ENCODE results near the gene PDAP1. TPM values are rescaled to one million over a fixed set of nuclear protein-coding genes. Genes with fewer than 3 reads are reported as not detected.

The PDAP1 gene
- total and polyA plus RNA-seq, 2 donors = 73.6 to 120 TPM

DNA sequence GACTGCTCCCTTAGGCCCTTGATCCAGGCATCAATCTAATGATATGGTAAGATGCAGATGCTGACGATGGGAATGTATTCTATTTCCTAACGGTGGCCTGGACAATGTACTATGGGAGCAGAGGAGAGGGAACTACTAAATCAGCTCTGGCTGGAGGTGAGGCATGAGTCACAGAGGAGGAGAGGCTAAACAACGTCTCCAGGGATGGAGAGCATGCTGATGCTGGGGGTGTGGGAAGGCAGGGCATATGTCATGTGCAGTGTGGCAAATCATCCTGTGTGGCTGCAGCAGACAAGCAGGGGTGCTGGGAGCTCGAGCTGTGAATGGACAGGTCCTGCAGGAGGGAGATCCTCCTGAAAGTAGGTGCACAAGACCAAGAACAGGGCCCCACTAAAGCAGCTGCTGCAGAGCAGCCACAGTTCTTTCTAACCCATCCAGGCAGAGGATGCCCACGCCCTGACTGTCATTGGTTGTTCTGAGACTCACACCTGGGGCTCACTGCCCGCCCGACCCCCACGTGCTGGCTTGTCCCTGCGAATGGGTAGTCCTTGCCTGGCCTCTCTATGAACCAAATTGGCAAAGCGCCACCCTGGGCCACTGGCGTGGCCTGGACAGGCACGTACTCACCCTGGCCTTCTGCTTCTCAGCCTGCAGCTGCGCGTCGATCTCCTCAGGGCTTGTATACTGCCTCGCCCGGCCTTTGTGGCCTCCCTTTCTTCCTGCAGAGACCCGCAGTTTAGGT is 4.0 kb downstream of the PDAP1 start:
- DNase-seq (ENCODE audit: low read depth in 6 of 9, low spot score in 9 of 9) = no peak
- peaks cover 13 to 17% of the 10 kb centered on the region in 2 donors for H3K4me1 ChIP-seq (ENCODE audit: control insufficient read depth in 2 of 2, insufficient read depth in 2 of 2, low read length in 2 of 2)
- peaks cover 49% of the 10 kb centered on the region in 2 donors for H3K36me3 ChIP-seq (ENCODE audit: control insufficient read depth in 2 of 2, insufficient read depth in 2 of 2, low read length in 1 of 2)
- H3K27ac ChIP-seq (ENCODE audit: low read depth in 1 of 2, low read length in 1 of 2) = no peak overlapping the region
- no peak overlapping the region for H3K4me3 ChIP-seq (ENCODE audit: low read length in 2 of 2)
- 97% methylated on average over 18 of the region's 18 CpGs for WGBS
- no peaks in the 10 kb centered on the region for H3K27me3 ChIP-seq (ENCODE audit: control insufficient read depth in 2 of 2, insufficient read depth in 1 of 2, low read length in 1 of 2)
- no peaks in the 10 kb centered on the region for H3K9me3 ChIP-seq (ENCODE audit: control insufficient read depth in 2 of 2, insufficient read depth in 1 of 2, low read length in 1 of 2)

DNA sequence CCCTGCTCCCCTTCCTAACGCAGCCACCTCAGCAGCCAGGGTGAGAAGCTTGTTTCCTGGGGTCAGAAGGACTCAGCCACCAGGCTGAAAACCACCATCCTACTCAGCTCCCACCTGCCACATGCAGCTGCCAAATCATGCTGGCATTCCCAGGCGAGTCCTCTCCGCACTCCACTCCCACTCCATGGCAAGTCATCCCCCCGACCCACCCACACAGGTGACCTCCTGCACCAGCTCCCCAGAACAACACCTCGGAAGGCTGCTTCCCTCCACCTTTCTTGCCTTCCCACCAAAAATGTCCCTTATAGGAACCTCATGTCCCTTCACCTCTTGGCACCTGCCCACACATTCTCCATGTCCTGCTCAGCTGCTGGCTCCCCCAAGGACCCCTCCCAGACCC is 4.6 kb downstream of the PDAP1 start:
- H3K27ac ChIP-seq (ENCODE audit: low read depth in 1 of 2, low read length in 1 of 2) = no peak overlapping the region
- no peaks in the 10 kb centered on the region for H3K9me3 ChIP-seq (ENCODE audit: control insufficient read depth in 2 of 2, insufficient read depth in 1 of 2, low read length in 1 of 2)
- WGBS = 97% methylated on average over 5 of the region's 5 CpGs
- H3K4me3 ChIP-seq (ENCODE audit: low read length in 2 of 2) = no peak overlapping the region
- H3K27me3 ChIP-seq (ENCODE audit: control insufficient read depth in 2 of 2, insufficient read depth in 1 of 2, low read length in 1 of 2) = no peaks in the 10 kb centered on the region
- peaks cover 54 to 56% of the 10 kb centered on the region in 2 donors for H3K36me3 ChIP-seq (ENCODE audit: control insufficient read depth in 2 of 2, insufficient read depth in 2 of 2, low read length in 1 of 2)
- no peak for DNase-seq (ENCODE audit: low read depth in 6 of 9, low spot score in 9 of 9)
- H3K4me1 ChIP-seq (ENCODE audit: control insufficient read depth in 2 of 2, insufficient read depth in 2 of 2, low read length in 2 of 2) = peaks cover 13 to 17% of the 10 kb centered on the region in 2 donors

DNA sequence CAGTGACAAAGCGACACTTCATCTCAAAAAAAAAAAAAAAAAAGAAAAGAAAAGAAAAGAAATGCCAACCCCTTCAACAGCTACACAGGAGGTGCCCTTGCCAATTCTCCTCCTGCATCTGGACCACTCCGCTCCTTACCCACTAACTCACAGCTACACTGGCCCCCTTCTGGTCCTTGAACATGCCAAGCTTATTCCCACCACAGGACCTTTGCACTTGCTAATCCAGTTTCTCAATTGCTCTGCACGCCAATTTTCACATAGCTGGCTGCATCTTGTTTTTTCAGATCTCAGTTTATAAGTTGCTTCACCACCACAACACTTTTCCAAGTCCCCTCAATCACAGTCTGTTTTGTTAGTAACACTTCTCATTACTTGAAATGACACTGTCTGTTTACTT is 5.5 kb downstream of the PDAP1 start:
- no peak for DNase-seq (ENCODE audit: low read depth in 6 of 9, low spot score in 9 of 9)
- Histone ChIP-seq H3K4me1 (ENCODE audit: control insufficient read depth in 2 of 2, insufficient read depth in 2 of 2, low read length in 2 of 2) (peaks cover 13 to 16% of the 10 kb centered on the region in 2 donors), H3K9me3 (ENCODE audit: control insufficient read depth in 2 of 2, insufficient read depth in 1 of 2, low read length in 1 of 2) (no peaks in the 10 kb centered on the region), H3K27ac (ENCODE audit: low read depth in 1 of 2, low read length in 1 of 2) (no peak overlapping the region), H3K27me3 (ENCODE audit: control insufficient read depth in 2 of 2, insufficient read depth in 1 of 2, low read length in 1 of 2) (no peaks in the 10 kb centered on the region), H3K36me3 (ENCODE audit: control insufficient read depth in 2 of 2, insufficient read depth in 2 of 2, low read length in 1 of 2) (peaks cover 59 to 65% of the 10 kb centered on the region in 2 donors), H3K4me3 (ENCODE audit: low read length in 2 of 2) (no peak overlapping the region)
- 99% methylated on average over 3 of the region's 3 CpGs for WGBS

DNA sequence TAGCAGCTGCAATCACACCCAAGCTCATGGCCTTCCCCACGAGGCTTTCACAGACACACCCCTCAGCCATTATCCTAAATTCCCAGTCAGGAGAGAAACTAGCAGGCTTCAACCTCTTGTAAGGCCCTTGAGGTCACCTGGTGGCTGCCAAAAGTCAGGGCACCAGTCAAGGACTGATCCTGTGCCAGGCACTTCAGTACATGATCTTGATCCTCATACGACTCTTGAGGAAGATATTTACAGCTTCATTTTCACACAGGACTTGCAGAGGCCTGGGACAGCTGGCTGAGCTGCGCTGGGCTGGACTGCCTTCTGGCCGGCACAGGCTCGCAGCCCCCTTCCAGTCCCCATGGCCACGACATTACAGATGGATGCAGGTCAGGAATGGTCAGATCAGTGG is 8.8 kb downstream of the PDAP1 start:
- H3K4me3 ChIP-seq (ENCODE audit: low read length in 2 of 2) = no peak overlapping the region
- H3K4me1 ChIP-seq (ENCODE audit: control insufficient read depth in 2 of 2, insufficient read depth in 2 of 2, low read length in 2 of 2) = no peaks in the 10 kb centered on the region
- no peak overlapping the region for H3K27ac ChIP-seq (ENCODE audit: low read depth in 1 of 2, low read length in 1 of 2)
- peaks cover 83 to 89% of the 10 kb centered on the region in 2 donors for H3K36me3 ChIP-seq (ENCODE audit: control insufficient read depth in 2 of 2, insufficient read depth in 2 of 2, low read length in 1 of 2)
- no peak for DNase-seq (ENCODE audit: low read depth in 6 of 9, low spot score in 9 of 9)
- no peaks in the 10 kb centered on the region for H3K27me3 ChIP-seq (ENCODE audit: control insufficient read depth in 2 of 2, insufficient read depth in 1 of 2, low read length in 1 of 2)
- 91% methylated on average over 6 of the region's 6 CpGs for WGBS
- H3K9me3 ChIP-seq (ENCODE audit: control insufficient read depth in 2 of 2, insufficient read depth in 1 of 2, low read length in 1 of 2) = no peaks in the 10 kb centered on the region

DNA sequence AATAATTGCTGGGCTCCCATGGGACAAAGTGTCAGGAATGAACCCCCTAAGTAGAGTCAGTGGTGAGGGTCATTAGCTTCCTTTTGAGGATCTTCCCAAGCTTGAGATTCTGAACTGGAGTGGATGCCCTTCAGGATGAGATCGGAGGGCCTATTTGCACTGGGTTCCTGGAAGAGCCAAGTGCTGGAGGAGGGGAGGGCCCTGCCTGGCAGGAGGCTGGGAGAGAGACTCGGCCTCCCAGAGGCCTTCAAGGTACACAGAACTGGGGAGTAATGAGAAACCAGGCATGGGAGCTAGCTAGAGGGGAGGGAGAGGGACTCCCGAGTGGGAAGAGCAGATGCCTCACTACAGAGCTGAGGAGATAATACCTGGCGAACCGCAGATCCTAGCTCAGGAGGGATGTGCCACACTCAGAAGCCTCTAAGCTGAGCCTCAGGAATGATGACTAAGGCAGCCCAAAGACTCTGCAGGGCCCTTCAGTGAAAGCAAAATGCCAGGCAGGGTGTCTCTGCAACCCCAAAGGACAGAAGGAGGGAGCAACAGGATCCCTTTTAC is 9.4 kb downstream of the PDAP1 start:
- H3K9me3 ChIP-seq (ENCODE audit: control insufficient read depth in 2 of 2, insufficient read depth in 1 of 2, low read length in 1 of 2) = no peaks in the 10 kb centered on the region

DNA sequence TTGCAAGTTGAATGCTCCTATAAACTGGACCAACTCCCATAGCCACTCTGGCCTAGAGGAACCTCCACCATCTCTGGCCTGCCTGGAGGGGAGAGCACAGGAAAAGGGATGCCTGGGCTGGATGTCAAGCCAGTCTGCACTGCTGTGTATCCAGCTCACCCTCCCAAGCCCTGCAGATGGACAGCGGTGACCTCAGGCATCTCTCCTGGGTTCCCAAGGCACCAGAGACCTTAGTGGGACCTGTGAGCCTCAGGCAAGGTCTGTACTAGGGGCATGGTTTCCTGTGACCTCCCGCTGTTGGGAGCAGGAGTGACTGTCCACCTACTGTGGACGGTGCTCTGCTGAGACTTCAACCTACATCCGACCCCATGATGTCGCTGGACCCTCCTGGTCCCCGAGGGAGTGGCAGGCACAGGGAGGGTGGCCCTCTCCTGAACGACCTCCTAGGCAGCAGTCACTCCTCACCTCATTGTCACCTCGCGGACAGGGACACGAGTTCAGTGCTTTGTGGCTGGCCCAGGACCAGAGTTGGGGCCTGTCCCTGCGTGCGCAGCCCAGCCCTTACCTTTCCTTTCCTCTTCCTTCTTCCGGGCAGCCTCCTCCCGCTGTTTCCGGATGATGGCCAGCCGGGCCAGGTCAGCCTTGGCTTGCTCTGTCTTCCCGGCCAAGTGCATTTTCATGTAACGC is 11.0 kb downstream of the PDAP1 start:
- no peak for DNase-seq (ENCODE audit: low read depth in 6 of 9, low spot score in 9 of 9)
- Histone ChIP-seq H3K27me3 (ENCODE audit: control insufficient read depth in 2 of 2, insufficient read depth in 1 of 2, low read length in 1 of 2) (no peaks in the 10 kb centered on the region), H3K27ac (ENCODE audit: low read depth in 1 of 2, low read length in 1 of 2) (no peak overlapping the region), H3K4me1 (ENCODE audit: control insufficient read depth in 2 of 2, insufficient read depth in 2 of 2, low read length in 2 of 2) (peaks cover 2 to 12% of the 10 kb centered on the region in 2 donors), H3K9me3 (ENCODE audit: control insufficient read depth in 2 of 2, insufficient read depth in 1 of 2, low read length in 1 of 2) (no peaks in the 10 kb centered on the region), H3K4me3 (ENCODE audit: low read length in 2 of 2) (no peak overlapping the region), H3K36me3 (ENCODE audit: control insufficient read depth in 2 of 2, insufficient read depth in 2 of 2, low read length in 1 of 2) (peaks cover 80 to 85% of the 10 kb centered on the region in 2 donors)
- WGBS = 95% methylated on average over 18 of the region's 18 CpGs

More for the DNA sequence above, 9.4 kb downstream of the PDAP1 start:
- WGBS = 97% methylated on average over 5 of the region's 5 CpGs
- peaks cover 83 to 89% of the 10 kb centered on the region in 2 donors for H3K36me3 ChIP-seq (ENCODE audit: control insufficient read depth in 2 of 2, insufficient read depth in 2 of 2, low read length in 1 of 2)
- H3K27me3 ChIP-seq (ENCODE audit: control insufficient read depth in 2 of 2, insufficient read depth in 1 of 2, low read length in 1 of 2) = no peaks in the 10 kb centered on the region
- no peak for DNase-seq (ENCODE audit: low read depth in 6 of 9, low spot score in 9 of 9)
- no peak overlapping the region for H3K4me3 ChIP-seq (ENCODE audit: low read length in 2 of 2)
- H3K4me1 ChIP-seq (ENCODE audit: control insufficient read depth in 2 of 2, insufficient read depth in 2 of 2, low read length in 2 of 2) = no peaks in the 10 kb centered on the region
- H3K27ac ChIP-seq (ENCODE audit: low read depth in 1 of 2, low read length in 1 of 2) = no peak overlapping the region

DNA sequence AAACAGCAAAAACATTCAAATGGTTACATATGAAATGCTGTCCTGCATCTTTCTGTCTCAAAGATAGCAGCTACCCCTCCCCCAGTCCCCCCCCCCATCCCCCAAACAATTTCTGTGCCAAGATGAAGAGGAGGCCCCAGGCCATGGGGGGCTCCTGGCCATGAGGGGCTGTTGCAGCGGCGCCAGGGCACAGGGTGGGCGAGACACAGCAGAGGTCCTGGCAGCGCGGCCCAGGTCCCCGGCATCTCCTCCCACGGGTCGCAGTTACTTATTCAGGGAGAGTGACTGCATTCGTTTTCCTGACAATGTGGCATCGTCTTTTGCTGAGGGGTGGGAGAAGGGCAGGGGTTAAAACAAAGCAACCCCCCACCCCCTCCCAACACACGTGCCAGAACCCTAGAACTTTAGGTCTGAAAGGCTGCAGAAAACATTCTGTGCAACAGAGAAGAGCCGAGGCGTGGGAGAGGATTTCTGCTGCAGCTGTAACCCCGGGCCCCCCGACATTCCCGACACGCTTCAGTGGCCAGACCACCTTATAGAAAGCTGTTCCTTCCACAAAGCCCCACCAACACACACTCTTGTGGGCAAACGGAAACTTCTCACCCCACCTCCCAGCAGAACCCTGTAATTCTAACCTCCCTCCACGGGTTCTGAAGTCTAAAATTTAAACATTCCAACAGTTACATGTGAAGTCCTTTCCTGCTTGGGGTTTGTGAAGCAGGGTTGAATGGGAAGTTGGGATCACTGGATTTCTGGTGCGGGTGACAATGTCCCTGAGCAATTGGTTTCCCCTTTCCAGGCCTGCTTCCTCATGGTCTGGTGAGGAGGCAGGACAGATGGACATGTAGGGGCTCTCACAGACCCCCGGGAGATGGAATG is 11.7 kb downstream of the PDAP1 start:
- H3K4me1 ChIP-seq (ENCODE audit: control insufficient read depth in 2 of 2, insufficient read depth in 2 of 2, low read length in 2 of 2) = peaks cover 6 to 16% of the 10 kb centered on the region in 2 donors
- no peak overlapping the region for H3K4me3 ChIP-seq (ENCODE audit: low read length in 2 of 2)
- H3K36me3 ChIP-seq (ENCODE audit: control insufficient read depth in 2 of 2, insufficient read depth in 2 of 2, low read length in 1 of 2) = peaks cover 79 to 85% of the 10 kb centered on the region in 2 donors
- no peaks in the 10 kb centered on the region for H3K9me3 ChIP-seq (ENCODE audit: control insufficient read depth in 2 of 2, insufficient read depth in 1 of 2, low read length in 1 of 2)
- DNase-seq (ENCODE audit: low read depth in 6 of 9, low spot score in 9 of 9) = no peak
- H3K27ac ChIP-seq (ENCODE audit: low read depth in 1 of 2, low read length in 1 of 2) = no peak overlapping the region
- 95% methylated on average over 21 of the region's 21 CpGs for WGBS
- no peaks in the 10 kb centered on the region for H3K27me3 ChIP-seq (ENCODE audit: control insufficient read depth in 2 of 2, insufficient read depth in 1 of 2, low read length in 1 of 2)

DNA sequence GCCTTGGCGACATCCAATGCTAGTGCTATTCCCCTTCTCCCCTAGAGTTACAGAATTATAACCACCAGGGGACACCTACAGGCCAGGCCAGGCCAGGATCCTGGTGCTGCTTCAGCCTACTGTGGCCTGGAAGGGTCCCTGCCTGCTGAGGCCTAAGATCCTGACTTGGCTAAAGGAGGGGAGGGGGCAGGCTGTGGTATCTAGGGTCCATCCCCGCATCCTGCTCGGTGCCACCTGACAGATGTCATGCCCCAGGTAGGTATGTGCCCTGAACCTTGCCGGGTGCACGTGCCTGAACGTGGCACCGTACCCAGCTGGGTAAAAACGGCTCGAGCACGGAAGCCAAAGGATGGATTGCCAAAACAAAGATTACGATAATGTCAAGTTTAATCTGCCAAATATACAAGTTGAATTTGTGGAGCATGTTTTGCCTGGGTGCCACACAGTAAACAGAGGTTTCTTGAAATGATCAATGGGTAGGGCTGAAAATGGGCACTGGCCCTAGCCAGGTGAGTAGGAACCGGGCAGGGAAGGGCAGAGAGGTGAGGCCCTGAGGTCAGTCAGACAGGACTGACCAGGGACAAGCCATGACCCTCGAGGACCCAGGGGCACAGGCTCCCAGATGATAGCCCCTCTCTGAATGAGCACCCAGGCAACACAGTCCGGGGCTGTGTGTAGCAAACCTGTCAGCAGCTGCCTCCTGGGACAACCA is 12.6 kb downstream of the PDAP1 start:
- H3K36me3 ChIP-seq (ENCODE audit: control insufficient read depth in 2 of 2, insufficient read depth in 2 of 2, low read length in 1 of 2) = peaks cover 80 to 88% of the 10 kb centered on the region in 2 donors
- H3K27ac ChIP-seq (ENCODE audit: low read depth in 1 of 2, low read length in 1 of 2) = no peak overlapping the region
- WGBS = 97% methylated on average over 14 of the region's 14 CpGs
- no peaks in the 10 kb centered on the region for H3K27me3 ChIP-seq (ENCODE audit: control insufficient read depth in 2 of 2, insufficient read depth in 1 of 2, low read length in 1 of 2)
- H3K9me3 ChIP-seq (ENCODE audit: control insufficient read depth in 2 of 2, insufficient read depth in 1 of 2, low read length in 1 of 2) = no peaks in the 10 kb centered on the region
- no peak for DNase-seq (ENCODE audit: low read depth in 6 of 9, low spot score in 9 of 9)
- H3K4me3 ChIP-seq (ENCODE audit: low read length in 2 of 2) = no peak overlapping the region
- H3K4me1 ChIP-seq (ENCODE audit: control insufficient read depth in 2 of 2, insufficient read depth in 2 of 2, low read length in 2 of 2) = peaks cover 6 to 16% of the 10 kb centered on the region in 2 donors
